Activated B cell treated with CpG ODN at 0.5 μM for 24 hours (primary cell): ENCODE data around the gene RPP40. TPM values are rescaled to one million over a fixed set of nuclear protein-coding genes. Genes with fewer than 3 reads are reported as not detected.

Experiments
- ATAC-seq: fragments of 200-7000 bp; cut with Tn5 transposase; one replicate; pipeline ENCODE4 v1.10.0; 2021; ENCODE audit warnings: low read depth, mild to moderate bottlenecking, moderate library complexity
- CTCF ChIA-PET: fragments of 350-600 bp; sonication (Branson Sonifier 250); formaldehyde crosslinking; loops from one replicate; lab custom pipeline; 2021; ENCODE audit warnings: antibody characterized with exemption; lab: Charles Lee
- POLR2A ChIA-PET: fragments of 350-600 bp; sonication (Branson Sonifier 250); formaldehyde crosslinking; loops from one replicate; lab custom pipeline; 2021; ENCODE audit warnings: antibody characterized with exemption; lab: Charles Lee
- DNase-seq: peaks from one replicate; pipeline ENCODE4 v3.0.0; 2022
- H3K27ac Mint-ChIP-seq: one replicate; pipeline ENCODE4 v1.8.0; 2020; ENCODE audit warnings: mixed read lengths
- H3K27me3 Mint-ChIP-seq: one replicate; pipeline ENCODE4 v1.8.0; 2021; ENCODE audit warnings: mixed read lengths
- H3K36me3 Mint-ChIP-seq: one replicate; pipeline ENCODE4 v1.8.0; 2021; ENCODE audit warnings: low read depth, mixed read lengths
- H3K4me1 Mint-ChIP-seq: one replicate; pipeline ENCODE4 v1.8.0; 2021; ENCODE audit warnings: mixed read lengths
- H3K4me3 Mint-ChIP-seq: one replicate; pipeline ENCODE4 v1.8.0; 2020; ENCODE audit warnings: mild to moderate bottlenecking, mixed read lengths
- H3K9me3 Mint-ChIP-seq: one replicate; pipeline ENCODE4 v1.8.0; 2020; ENCODE audit warnings: mixed read lengths
- intact Hi-C: fragments of 100-400 bp; cut with micrococcal nuclease; formaldehyde crosslinking; loops from one replicate; pipeline ENCODE4 v1.15.1; 2024
- total RNA-seq: library from RNA; stranded (reverse); gene quantifications from 2 replicates; pipeline ENCODE4 v1.2.3, GENCODE V29; 2022
- TF ChIP-seq, protein P1 (sequence below): fragments of 200-600 bp; IDR thresholded peaks from one replicate; pipeline ENCODE4 v1.8.0; 2022; ENCODE audit warnings: antibody characterized with exemption, mild to moderate bottlenecking

Gene RPP40
- total RNA-seq, 1 donor from 2014 or later = 7.1 TPM

DNA sequence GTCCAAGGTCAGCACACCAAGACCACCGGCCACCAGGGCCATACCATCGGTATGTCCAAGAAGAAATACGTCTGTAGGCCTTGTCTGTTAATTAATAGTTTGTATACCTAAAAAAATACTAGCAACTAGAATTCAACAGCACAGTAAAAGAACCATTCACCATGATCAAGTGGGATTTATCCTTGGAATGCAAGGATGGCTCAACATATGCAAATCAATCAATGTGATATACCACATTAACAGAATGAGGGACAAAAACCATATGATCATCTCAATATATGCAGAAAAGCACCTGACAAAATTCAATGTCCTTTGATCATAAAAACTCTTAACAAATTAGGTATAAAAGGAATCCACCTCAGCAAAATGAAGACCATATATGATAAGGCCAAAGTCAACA lies 24.4 kb downstream of the RPP40 start:
- H3K36me3 Mint-ChIP-seq = no peaks in the 10 kb centered on the region
- peaks cover 17% of the 10 kb centered on the region for H3K9me3 Mint-ChIP-seq
- no peaks in the 10 kb centered on the region for H3K4me1 Mint-ChIP-seq
- peaks cover 9% of the 10 kb centered on the region for H3K27me3 Mint-ChIP-seq
- ATAC-seq = no peak
- no peak overlapping the region for H3K4me3 Mint-ChIP-seq
- ChIA-PET CTCF (no interaction called here), POLR2A (no interaction called here)
- H3K27ac Mint-ChIP-seq = no peak overlapping the region
- TF ChIP-seq, protein P1, sequence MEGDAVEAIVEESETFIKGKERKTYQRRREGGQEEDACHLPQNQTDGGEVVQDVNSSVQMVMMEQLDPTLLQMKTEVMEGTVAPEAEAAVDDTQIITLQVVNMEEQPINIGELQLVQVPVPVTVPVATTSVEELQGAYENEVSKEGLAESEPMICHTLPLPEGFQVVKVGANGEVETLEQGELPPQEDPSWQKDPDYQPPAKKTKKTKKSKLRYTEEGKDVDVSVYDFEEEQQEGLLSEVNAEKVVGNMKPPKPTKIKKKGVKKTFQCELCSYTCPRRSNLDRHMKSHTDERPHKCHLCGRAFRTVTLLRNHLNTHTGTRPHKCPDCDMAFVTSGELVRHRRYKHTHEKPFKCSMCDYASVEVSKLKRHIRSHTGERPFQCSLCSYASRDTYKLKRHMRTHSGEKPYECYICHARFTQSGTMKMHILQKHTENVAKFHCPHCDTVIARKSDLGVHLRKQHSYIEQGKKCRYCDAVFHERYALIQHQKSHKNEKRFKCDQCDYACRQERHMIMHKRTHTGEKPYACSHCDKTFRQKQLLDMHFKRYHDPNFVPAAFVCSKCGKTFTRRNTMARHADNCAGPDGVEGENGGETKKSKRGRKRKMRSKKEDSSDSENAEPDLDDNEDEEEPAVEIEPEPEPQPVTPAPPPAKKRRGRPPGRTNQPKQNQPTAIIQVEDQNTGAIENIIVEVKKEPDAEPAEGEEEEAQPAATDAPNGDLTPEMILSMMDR = no peak
- no peak for DNase-seq
- intact Hi-C loops = no loop called here

DNA sequence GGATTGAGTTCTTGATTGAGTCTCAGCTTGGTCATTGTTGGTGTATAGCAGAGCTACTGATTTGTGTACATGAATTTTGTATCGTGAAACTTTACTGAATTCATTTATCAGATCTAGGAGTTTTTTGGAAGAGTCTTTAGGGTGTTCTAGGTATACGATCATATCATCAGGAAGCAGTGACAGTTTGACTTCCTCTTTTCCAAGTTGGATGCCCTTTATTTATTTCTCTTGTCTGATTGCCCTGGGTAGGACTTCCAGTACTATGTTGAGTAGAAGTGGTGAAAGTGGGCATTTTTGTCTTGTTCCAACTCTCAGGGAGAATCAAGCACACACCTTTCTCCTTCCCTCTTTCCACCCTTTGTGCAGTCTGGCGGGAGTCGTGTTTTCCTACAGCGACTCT lies 26.4 kb downstream of the RPP40 start:
- H3K27ac Mint-ChIP-seq = no peak overlapping the region

DNA sequence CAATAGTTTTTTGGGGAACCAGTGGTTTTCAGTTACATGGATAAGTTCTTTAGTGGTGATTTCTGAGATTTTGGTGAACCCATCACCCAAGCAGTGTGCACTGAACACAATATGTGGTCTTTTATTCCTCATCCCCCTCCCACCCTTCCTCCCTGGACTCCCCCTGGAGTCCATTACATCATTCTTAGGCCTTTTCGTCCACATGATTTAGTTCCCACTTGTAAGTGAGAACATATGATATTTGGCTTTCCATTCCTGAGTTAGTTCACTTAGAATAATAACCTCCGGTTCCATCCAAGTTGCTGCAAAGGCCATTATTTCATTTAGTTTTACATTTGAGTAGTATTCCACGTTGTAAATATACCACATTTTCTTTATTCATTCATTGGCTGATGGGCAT lies 28.3 kb downstream of the RPP40 start:
- peaks cover 15% of the 10 kb centered on the region for H3K27me3 Mint-ChIP-seq
- no peak overlapping the region for H3K4me3 Mint-ChIP-seq
- POLR2A ChIA-PET = no interaction called here
- CTCF ChIA-PET = no interaction called here
- TF ChIP-seq, protein P1 = no peak
- ATAC-seq (no peak), DNase-seq (no peak)
- H3K36me3 Mint-ChIP-seq = no peaks in the 10 kb centered on the region
- H3K4me1 Mint-ChIP-seq = no peaks in the 10 kb centered on the region
- H3K27ac Mint-ChIP-seq = no peak overlapping the region
- intact Hi-C loops = no loop called here
- peaks cover 16% of the 10 kb centered on the region for H3K9me3 Mint-ChIP-seq

More for the DNA sequence above, 26.4 kb downstream of the RPP40 start:
- TF ChIP-seq, protein P1 = no peak
- CTCF ChIA-PET = no interaction called here
- intact Hi-C loops = no loop called here
- Mint-ChIP-seq H3K36me3 (no peaks in the 10 kb centered on the region), H3K4me3 (no peak overlapping the region), H3K4me1 (no peaks in the 10 kb centered on the region), H3K9me3 (peaks cover 17% of the 10 kb centered on the region), H3K27me3 (peaks cover 11% of the 10 kb centered on the region)
- ATAC-seq (no peak), DNase-seq (no peak)
- POLR2A ChIA-PET = no interaction called here

DNA sequence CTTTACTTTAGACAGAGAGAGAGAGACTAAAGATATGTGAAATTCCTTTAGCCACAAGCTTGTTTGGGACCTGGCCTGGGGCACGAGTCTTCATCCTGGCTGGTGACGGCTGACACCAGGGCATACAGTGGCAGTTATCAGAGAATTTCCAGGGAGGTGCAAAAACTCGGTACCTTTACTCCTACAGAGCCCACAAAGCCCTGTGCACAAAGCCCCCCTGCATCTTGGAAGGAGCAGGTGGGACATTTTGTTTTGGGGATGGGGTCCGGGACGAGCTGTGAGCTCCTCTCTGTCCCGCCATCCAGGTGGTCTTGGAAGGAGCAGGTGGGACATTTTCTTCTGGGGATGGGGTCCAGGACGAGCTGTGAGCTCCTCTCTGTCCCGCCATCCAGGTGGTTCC lies 28.9 kb downstream of the RPP40 start:
- H3K4me1 Mint-ChIP-seq = no peaks in the 10 kb centered on the region
- DNase-seq (no peak), ATAC-seq (no peak)
- H3K9me3 Mint-ChIP-seq = peaks cover 14% of the 10 kb centered on the region
- TF ChIP-seq, protein P1 = no peak
- peaks cover 15% of the 10 kb centered on the region for H3K27me3 Mint-ChIP-seq
- no peak overlapping the region for H3K4me3 Mint-ChIP-seq
- intact Hi-C loops = no loop called here
- ChIA-PET POLR2A (no interaction called here), CTCF (no interaction called here)
- no peaks in the 10 kb centered on the region for H3K36me3 Mint-ChIP-seq
- H3K27ac Mint-ChIP-seq = no peak overlapping the region

DNA sequence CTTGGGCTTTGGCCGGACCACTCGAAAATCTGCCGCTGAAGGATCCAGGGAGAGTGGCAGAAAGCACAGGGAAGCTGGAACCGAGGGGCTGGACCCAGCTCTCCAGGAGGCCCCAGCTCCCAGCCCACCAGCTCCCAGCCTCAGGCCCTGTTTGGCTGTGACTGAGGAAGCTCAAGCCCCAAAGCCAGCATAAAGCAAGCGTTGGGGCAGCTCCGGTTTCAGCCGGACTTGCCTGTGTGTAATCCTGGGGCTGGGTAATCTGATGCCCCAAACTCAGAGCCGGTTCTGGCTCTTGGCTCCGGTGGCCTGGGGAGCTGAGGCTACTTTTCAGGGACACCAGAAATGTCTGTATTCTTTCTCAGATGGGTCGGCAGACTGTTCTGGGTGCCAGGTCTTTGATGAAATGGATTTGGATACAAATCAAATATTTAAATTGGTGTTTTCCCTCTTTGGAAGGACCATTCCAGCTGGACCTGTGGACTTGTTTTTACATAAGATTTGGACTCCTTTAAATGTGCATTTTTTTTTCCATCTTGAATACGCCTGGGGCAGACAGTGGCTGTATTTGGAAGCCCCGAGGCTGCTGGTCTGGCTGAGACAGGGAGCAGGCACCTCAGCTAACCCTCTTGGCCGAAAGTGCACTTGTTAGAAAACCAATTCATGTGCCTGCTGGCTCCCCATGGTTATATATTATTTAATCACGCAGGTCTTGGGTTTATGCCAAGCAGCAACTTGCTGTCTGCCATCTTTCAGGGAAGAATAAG lies 29.7 kb downstream of the RPP40 start:
- Mint-ChIP-seq H3K4me3 (no peak overlapping the region), H3K27me3 (peaks cover 13% of the 10 kb centered on the region), H3K27ac (no peak overlapping the region), H3K4me1 (no peaks in the 10 kb centered on the region), H3K36me3 (no peaks in the 10 kb centered on the region), H3K9me3 (peaks cover 10% of the 10 kb centered on the region)
- DNase-seq (no peak), ATAC-seq (no peak)
- POLR2A ChIA-PET = no interaction called here
- CTCF ChIA-PET = no interaction called here
- intact Hi-C loops = no loop called here
- TF ChIP-seq, protein P1 = no peak
